Activated T-cell treated with anti-CD3 and anti-CD28 coated beads for 24 hours (primary cell): ENCODE measurements around the gene GINS2.

Source experiments
- DNase-seq: peaks from one replicate; pipeline ENCODE4 v3.0.0-alpha.2; 2020; ENCODE audit warnings: low read depth

GINS2 gene

GRCh38 chr16:85640254-85640558 lies 48.5 kb downstream of the GINS2 start:
- DNase-seq, result no peak

GRCh38 chr16:85639529-85640253 lies 49.1 kb downstream of the GINS2 start:
- no peak for DNase-seq

GRCh38 chr16:85638695-85639409 lies 49.9 kb downstream of the GINS2 start:
- no peak for DNase-seq

- DNase-seq, result no peak
These were observed 50.7 kb downstream of the GINS2 start for GRCh38 chr16:85637808-85638647.

GRCh38 chr16:85637061-85637807 lies 51.5 kb downstream of the GINS2 start:
- DNase-seq, result no peak

- DNase-seq, result no peak
These were observed 52.4 kb downstream of the GINS2 start for GRCh38 chr16:85636234-85636812.

GRCh38 chr16:85635545-85636140 lies 53.1 kb downstream of the GINS2 start:
- DNase-seq, result no peak

- no peak for DNase-seq
These were observed 53.8 kb downstream of the GINS2 start for GRCh38 chr16:85634747-85635544.

- no peak for DNase-seq
These were observed 54.9 kb downstream of the GINS2 start for GRCh38 chr16:85633888-85634287.

GRCh38 chr16:85633438-85633743 lies 55.4 kb downstream of the GINS2 start:
- no peak for DNase-seq

GRCh38 chr16:85632709-85633437 lies 55.9 kb downstream of the GINS2 start:
- DNase-seq, result no peak

- no peak for DNase-seq
These were observed 56.9 kb downstream of the GINS2 start for GRCh38 chr16:85631802-85632393.

- DNase-seq, result no peak
These were observed 57.5 kb downstream of the GINS2 start for GRCh38 chr16:85631230-85631629.

GRCh38 chr16:85629853-85630252 lies 58.9 kb downstream of the GINS2 start:
- DNase-seq, result no peak

- DNase-seq, result no peak
These were observed 59.4 kb downstream of the GINS2 start for GRCh38 chr16:85629326-85629725.

- DNase-seq, result no peak
These were observed 60.1 kb downstream of the GINS2 start for GRCh38 chr16:85628645-85629044.

GRCh38 chr16:85628265-85628556 lies 60.5 kb downstream of the GINS2 start:
- no peak for DNase-seq

GRCh38 chr16:85627526-85628264 lies 61.1 kb downstream of the GINS2 start:
- DNase-seq, result no peak

- DNase-seq, result no peak
These were observed 61.7 kb downstream of the GINS2 start for GRCh38 chr16:85627089-85627488.
